HG03039 (cell line): ENCODE data around the gene AKAP13.

Experiments used
- ATAC-seq: cut with Tn5 transposase; IDR thresholded peaks from one replicate; pipeline ENCODE4 v1.9.1; 2021; ENCODE audit warnings: mild to moderate bottlenecking, moderate library complexity; ENCODE audit not compliant: unreplicated experiment

The AKAP13 gene

DNA sequence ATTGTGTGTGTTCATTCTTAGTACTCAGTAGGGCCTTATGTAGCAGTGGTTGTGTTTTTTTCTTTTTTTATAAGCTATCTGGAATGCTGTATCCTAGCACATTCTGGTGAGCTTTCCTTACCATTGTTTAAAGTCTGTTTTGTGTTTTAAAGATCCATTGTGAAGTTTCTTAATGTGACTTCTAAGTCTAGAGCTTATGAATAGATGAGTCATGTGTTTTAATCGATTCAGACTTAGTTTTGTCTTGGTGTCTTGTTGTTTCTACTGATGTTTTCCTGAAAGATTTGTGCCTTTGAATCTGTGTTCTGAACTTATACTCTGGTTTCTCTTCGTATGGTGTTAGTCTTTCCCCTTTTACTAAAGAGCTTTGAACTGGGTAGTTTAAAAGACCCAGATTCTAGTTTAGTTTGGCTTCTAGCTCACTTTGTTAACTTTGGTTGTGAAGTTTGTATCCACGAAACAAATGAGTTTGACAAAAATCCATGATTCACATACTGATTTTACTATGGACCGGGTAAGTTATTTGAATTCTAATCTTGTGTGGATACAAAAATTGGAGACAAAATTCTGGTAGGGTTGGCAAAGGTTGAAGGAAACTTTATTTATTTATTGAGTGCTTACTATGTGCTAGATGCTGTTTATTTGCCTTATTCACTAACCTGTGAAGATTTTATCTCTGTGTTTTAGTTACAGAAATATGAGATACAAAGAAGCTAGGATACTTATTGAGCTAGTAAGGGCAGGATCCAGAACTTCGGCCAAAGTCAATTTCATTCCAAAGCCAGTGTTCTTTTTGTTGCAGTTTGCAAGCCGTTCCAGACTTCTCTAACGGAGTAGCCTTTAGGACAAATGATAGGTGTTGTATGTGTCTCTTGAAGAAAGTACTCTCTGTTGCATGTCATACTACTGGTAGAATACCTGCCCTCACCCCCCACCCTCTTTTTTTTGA, 24.8 kb downstream of the AKAP13 start:
- ATAC-seq, result no peak

DNA sequence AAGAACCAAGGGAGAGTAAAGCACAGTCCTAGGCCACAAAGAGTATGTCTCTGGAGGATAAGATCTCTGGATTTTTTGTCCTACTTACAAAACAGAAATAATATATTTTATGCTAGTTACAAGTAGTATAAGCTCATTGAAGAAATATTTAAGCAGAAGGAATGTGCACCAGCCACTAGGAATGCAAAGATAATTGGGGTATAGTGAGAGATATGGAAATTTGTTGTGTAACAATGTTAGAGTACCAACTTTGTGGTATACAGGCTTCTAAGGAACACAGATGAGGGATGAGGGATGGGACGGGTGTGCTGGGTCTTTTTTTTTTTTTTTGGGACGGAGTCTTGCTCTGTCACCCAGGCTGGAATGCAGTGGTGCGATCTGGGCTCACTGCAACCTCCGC, 26.5 kb downstream of the AKAP13 start:
- ATAC-seq, result no peak

DNA sequence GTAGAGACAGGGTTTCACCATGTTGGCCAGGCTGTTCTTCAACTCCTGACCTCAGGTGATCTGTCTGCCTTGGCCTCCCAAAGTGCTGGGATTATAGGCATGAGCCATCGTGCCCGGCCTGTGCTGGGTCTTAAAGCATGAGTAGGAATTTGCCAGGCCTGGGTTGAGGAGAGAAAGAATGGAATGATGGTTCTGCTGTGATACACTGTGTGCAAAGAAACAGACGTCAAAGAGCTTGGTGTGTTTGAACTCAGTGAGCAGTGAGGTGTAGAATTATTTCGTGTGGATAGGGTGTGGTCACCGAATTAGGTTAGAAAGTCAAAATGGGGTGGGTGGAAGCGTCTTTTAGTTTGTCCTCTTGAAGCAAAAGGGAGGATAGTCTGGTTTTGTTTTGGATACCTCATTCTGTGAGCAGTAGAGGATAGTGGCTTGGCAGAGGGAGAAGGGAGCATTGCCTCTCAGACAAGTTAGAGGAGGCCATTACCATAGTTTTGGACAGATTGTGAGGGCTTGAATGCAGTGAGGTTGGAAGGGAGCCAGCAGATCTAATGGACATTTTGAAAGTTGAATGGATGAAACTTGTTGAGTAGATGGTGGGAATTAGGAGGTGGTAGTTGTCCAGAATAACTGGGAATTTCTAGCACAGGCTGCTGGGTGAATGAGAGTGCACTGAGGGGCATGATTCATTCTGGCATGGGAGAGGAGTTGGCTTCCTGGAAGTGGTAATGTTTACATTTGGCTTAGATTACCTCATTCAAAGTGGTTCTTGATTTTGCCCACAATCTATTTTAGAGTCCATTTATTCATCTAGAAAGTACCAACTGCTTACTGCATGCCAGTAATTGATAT, 27.2 kb downstream of the AKAP13 start:
- ATAC-seq, result no peak

DNA sequence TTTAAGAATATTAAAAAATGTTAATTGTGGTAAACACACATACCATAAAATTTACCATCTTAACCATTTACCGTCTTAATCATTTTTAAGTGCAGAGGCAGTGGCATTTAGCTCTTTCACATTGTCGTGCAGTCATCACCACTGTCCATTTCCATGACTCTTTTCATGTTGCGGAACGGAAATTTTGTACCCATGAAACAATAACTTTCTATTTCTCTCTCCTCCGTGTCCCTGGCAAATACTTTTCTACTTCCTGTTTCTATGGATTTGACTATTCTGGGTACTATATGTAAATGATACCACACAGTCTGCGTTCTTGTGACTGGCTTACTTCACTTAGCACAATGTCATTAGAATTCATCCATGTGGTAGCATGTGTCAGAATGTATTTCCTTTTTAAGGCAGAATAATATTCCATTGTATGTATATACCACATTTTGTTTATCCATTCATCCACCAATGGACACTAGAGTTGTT, 27.9 kb downstream of the AKAP13 start:
- no peak for ATAC-seq

DNA sequence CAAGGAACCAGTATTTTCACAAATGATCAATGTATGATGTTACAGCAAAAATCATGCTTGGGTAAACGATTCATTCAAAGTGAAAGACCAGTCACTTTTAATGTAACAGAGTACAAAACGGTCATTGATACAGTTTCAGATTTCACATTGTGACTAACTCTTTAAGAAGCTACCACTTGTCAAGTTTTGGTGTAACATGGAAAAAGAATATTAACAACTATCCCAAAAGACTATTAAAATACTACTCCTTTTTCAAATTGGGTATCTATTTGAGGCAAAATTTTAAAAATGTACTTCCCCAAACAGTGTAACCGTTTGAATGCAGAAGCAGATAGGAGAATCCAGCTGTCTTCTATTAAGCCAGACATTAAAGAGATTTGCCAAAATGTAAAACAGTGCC, 31.7 kb downstream of the AKAP13 start:
- no peak for ATAC-seq

DNA sequence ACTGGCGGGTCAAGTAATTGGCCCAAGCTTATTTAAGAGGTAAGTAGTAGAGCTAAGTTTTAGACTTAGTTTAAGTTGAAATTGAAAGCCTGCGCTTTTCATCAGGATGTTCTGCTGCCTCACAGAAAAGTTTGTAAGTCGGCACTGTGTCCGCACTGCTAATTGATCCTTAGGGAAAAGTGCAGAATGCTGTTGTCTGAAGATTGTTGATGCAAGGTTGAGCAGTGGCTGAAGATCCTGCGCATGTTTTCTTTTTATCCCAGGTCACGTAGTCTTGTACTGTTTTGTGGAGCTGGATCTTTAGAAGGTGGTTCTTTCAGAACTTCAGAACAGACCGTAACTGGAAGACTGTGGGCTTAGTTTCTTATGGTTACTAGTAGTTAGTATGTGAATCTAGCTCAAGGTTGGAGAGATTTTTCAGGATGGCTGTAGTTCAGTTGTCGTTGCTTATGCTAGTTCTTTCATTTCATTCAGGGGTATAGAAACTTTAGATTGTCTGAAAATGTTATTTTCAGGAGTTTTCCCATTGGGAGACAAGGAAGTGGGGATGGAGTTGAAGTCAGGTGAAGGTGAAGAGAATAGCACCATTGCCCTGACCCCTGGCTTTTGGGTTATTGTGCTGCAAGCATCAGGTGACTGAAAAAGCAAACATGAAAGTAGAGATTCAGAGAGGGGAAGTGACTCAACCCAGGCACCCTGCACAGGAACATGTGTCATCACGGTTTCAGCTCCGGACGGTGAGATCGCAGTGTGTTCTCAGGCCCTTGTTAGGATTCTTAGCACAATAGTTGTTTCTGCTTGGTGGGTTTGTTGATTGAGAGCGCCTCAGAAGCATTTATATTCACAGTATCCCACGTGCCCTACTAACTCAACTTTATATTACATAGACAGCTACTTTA, 32.8 kb downstream of the AKAP13 start:
- ATAC-seq, result peak; percentile 95

DNA sequence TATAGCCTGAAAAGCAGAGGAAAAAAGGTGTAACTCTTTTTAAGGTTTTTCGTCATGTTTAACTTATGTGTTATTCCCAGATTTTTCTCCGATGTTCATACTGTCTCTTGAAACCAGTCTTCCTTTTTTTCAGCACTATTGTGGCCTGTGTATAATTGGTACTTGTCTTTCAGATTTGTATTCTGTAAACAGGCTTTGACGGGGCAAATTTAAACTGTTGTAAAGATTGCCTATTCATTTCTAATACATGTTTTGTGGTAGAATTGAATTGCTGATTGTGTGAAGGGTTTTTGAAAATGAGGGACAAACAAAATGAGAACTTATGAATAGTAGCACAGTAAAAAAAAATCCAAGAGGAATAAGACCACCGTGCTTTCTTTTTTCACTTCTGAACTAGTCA, 33.6 kb downstream of the AKAP13 start:
- no peak for ATAC-seq

DNA sequence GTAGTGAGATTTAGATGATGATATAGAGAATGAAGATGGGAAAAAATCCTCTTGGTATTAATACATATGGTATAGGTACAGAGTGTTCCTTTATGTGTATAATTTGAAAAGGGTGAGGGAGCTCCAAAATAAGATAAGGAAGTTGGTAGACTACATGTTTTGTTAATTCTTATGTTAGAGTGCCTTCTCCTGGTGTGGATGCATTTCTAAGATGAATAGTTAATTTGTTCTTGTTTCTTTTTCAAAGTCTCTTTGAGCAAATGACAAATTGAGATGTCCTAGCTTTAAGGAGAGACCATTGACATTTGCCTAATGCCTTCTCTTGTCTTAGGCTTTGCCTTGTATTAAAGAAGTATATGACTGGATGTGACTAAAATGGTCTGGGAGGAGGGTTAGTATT, 34.1 kb downstream of the AKAP13 start:
- no peak for ATAC-seq

DNA sequence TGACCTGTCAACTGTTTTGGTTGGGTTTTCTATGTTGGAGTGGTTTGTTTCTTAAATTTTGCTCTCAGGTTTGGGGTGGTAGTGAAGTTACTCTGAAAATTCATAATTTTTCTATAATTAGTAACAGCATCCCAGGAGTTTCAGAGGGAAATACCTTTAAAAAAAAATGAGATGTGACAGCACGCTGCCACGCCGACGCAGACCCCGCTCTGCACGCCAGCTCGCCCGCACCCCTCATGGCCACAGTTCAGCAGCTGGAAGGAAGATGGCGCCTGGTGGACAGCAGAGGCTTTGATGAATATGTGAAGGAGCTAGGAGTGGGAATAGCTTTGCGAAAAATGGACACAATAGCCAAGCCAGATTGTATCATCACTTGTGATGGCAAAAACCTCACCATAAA, 34.6 kb downstream of the AKAP13 start:
- no peak for ATAC-seq

DNA sequence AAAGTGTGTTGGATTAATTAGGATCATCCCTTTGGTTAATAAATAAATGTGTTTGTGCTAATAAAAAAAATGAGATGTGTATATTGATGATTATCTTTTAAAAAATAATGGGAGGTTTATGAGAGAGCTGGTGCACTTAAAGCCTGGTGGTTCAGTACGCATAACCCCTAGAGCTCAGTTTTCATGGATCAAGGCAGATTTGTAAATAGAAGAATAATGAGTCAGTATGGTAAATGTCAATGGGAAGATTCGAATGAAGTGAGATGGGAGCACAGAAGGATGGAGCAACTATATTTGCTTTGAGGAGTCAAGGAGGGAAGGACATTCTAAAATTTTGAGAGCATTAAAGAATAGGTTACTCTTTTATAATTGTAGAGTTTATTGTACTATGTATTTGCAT, 35.4 kb downstream of the AKAP13 start:
- ATAC-seq, result no peak

DNA sequence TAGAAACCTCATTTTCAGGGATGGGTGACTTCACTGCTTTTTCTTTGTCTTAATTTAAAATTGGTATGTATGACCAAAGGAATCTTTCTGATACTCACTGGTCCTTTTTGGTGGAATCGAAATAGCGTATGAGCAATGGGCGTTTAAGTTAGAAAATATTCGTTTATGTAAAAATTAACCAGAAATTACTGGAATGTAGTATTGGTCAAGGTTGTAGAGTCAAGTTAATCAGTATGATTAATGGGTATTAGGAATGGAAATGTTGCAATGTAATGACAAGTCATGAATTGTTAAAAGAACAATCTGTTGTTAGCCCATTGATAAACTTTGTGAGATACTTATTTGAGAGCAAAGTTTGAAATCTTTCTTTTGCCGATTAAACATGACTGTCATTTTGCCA, 36.9 kb downstream of the AKAP13 start:
- ATAC-seq, result no peak

DNA sequence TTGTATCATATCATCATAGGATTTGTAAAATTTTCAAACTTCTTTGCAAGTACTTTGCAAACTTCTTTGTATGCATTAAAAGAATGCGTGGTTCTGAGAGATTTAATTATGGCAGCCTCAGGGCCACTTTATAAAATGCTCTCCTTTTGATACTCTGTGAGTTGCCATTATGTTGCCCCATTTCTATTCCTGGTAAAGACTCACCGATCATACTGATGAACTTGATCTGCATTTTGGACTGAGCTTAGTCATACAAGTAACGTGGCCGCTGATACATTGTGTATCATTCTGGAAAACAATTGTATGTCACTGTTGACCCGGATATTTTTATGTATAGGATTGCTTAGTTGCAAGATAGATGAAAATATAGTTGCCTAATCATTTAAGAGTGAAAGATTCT, 38.8 kb downstream of the AKAP13 start:
- no peak for ATAC-seq

DNA sequence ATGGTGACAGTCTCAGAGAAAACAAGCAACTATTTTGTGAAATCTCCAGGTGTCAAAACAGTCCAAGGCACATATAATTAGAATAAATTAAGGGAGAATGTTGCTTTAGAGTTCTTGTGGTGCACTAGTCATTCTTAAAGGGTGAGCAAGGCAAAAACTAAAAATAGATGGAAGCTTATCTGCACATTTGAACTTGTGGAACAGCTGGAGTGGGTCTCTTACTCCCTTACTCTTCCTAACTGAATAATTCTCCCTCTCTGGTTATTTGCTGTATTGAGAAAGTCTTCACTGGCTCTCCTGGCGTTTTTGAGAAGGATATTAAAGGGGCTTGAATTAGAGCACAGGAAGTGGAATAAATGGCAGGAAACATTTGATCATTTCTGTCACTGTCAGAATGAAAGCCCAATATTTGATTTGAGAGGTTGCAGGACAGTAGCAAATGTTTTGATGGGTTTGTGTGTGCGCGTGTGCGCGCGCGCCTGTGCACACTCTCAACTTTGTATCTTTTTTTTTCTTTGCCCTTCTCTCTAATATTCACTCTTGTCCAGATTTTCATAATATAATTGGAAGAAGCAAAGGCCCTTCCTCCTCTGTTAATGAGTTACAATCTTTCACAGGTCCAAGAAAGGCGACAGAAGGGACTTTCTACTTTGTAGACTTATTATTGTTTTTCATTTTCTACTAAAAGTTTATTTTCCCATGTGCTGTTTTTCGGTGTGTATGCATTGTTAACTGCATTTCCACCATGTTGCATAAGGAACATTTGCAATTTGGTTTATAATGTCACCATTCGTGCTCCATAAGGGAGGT, 40.9 kb downstream of the AKAP13 start:
- no peak for ATAC-seq

DNA sequence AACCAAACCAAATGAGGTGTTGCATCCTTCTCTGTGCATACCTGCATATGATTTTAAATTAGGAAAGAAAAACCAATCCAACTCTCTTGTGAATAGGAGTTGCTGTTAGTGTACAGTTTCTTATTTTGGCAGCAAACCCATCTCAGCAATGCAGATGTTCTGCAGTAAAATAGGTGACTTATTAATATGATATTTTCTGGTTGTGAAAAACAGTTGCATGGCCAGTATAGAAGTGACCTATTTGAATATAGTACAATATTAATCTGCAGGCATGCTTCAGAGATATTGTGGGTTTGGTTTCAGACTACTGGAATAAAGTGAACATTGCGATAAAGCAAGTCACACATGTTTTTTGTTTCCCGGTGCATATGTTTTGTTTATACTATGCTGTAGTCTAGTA, 42.2 kb downstream of the AKAP13 start:
- ATAC-seq, result no peak

DNA sequence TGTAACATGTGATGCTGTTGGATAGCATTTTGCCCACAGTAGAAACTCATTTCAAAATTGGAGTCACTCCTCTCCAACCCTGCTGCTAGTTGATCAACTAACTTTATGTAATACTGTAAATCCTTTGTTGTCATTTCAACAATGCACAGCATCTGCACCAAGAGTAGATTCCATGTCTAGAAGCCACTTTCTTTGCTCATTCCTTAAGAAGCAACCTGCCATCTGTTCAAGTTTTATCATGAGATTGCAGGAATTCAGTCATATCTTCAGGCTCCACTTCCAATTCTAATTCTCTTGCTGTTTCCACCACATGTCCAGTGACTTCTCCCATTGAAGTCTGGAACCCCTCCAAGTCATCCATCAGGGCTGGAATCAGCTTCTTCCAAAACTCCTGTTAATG, 42.9 kb downstream of the AKAP13 start:
- ATAC-seq, result no peak

DNA sequence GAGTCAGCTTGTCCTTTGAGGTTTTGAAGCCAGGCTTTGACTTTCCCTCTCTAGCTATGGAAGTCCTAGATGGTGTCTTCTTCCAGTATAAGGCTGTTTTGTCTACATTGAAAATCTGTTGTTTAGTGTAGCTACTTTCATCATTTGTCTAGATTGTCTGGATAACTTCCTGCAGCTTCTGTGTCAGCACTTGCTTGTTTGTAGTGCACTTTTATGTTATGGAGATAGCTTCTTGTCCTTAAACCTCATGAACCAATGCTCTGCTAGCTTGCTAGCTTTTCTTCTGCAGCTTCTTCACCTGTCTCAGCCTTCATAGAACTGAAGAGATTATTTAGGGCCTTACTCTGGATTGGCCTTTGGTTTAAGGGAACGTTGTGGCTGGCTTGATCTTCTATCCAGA, 43.8 kb downstream of the AKAP13 start:
- no peak for ATAC-seq

DNA sequence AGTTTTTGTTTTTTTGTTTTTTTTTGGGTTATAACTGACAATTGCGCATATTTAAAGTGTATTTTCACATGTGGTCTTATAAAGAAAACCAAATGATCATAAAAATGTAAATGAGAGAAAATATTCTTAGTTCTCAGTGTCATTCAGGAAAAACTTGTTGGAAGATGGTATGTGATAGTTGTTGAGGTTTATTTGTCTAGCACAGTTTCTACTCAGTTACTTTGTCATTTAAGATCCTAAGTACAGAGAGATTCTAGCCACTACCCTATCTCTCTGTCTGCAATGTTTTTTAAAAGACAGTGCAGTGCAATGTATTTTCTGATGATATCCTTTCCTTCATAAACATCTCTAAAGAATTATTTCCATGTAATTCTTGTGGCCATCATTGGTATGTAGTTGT, 46.1 kb downstream of the AKAP13 start:
- ATAC-seq, result no peak

DNA sequence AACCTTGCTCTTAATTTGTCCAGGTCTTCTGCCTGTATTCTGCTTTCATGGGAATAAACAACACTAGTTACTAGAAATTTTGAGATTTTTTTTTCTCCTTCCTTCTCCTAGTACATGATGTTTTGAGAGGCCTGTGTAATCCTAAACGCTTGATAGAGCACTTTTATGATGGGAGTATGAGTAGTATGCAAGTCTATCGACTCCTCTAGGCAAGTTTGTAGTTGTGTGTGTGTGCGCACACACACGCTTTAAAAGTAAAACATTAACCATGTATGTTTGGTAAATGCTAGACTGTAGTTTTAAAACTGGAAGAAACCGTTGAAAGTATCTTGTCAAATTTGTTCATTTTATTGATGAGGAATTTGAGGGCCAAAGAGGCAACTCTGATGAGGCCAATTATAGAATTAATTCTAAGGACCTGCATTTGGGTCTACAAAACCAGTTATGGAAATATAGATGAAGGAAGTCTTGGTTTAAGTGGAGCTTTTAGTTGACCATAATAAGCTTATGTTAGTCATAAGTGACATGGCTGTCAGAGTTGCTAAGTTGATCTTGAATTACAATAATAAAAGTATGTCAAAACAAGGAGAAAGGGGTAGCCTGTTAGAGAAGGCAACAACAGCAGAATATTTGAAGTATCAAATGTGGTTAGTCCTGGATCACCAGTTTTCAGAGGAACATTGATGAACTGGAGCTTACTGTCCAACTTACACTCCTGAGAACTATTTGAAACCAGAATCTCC, 47.1 kb downstream of the AKAP13 start:
- no peak for ATAC-seq

DNA sequence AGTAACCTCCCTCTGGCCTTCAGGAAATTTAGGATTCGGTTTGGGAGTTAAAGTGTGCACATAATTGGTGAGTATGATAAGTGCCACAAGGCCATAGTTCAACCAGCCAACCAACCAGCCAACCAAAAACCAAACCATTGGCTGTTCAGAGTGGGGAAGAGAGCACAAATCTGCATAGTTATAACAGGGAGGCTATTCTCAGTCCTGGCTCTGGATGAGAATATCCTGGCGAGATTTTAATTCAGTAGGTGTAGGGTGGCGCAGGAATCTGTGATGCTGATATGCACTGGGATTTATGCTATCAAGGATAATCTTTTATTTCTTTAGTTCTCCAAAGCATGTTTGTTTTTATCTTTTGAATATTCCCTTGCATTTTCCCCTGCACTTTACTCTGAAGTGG, 49.1 kb downstream of the AKAP13 start:
- ATAC-seq, result no peak
